Measurements from ENCODE around the gene CTNNB1. TPM values are rescaled to one million over a fixed set of nuclear protein-coding genes. Genes with fewer than 3 reads are reported as not detected.

CTNNB1 gene
- total RNA-seq, 4 donors from 2014 or later = 340 to 406 (median 367) TPM

- intact Hi-C loops (cut with DNase I) = no loop called here
- Histone ChIP-seq H3K4me3 (no peak overlapping the region), H3K36me3 (peaks cover 0 to 2% (median under 1%) of the 10 kb centered on the region in 4 donors), H3K27ac (replicated peaks in 1 of 4) (no peak overlapping the region), H3K27me3 (no peaks in the 10 kb centered on the region), H3K9me3 (no peaks in the 10 kb centered on the region), H3K4me1 (peaks cover 0 to 16% (median 6%) of the 10 kb centered on the region in 4 donors)
- 61% methylated on average over 2 of the region's 2 CpGs for WGBS
- no peak for DNase-seq (ENCODE audit: extremely low spot score)
- no peak for TF ChIP-seq CTCF (IDR thresholded peaks at IDR 0.05)
- no peak for TF ChIP-seq EP300 (IDR thresholded peaks at IDR 0.05)
- TF ChIP-seq POLR2AphosphoS5 (IDR thresholded peaks at IDR 0.05) = no peak
- no peak for TF ChIP-seq POLR2A (IDR thresholded peaks at IDR 0.05; ENCODE audit: low read depth)
Measured at GRCh38 chr3:41250825-41251224, 51.5 kb downstream of the CTNNB1 start.

GRCh38 chr3:41251593-41251992, 52.3 kb downstream of the CTNNB1 start:
- intact Hi-C loops (cut with DNase I) = no loop called here
- Histone ChIP-seq H3K27me3 (no peaks in the 10 kb centered on the region), H3K4me1 (peaks cover 0 to 16% (median 6%) of the 10 kb centered on the region in 4 donors), H3K27ac (replicated peaks in 1 of 4) (no peak overlapping the region), H3K36me3 (no peaks in the 10 kb centered on the region), H3K9me3 (no peaks in the 10 kb centered on the region), H3K4me3 (no peak overlapping the region)
- no peak for TF ChIP-seq POLR2A (IDR thresholded peaks at IDR 0.05; ENCODE audit: low read depth)
- TF ChIP-seq CTCF (IDR thresholded peaks at IDR 0.05) = no peak
- no peak for TF ChIP-seq EP300 (IDR thresholded peaks at IDR 0.05)
- no peak for TF ChIP-seq POLR2AphosphoS5 (IDR thresholded peaks at IDR 0.05)
- WGBS = 91% methylated on average over 1 of the region's 1 CpG
- no peak for DNase-seq (ENCODE audit: extremely low spot score)

- Histone ChIP-seq H3K27me3 (no peaks in the 10 kb centered on the region), H3K9me3 (no peaks in the 10 kb centered on the region), H3K4me1 (no peaks in the 10 kb centered on the region), H3K4me3 (no peak overlapping the region), H3K27ac (replicated peaks in 1 of 4) (no peak overlapping the region), H3K36me3 (no peaks in the 10 kb centered on the region)
- WGBS = 88% methylated on average over 4 of the region's 4 CpGs
- no peak for TF ChIP-seq POLR2AphosphoS5 (IDR thresholded peaks at IDR 0.05)
- no peak for TF ChIP-seq CTCF (IDR thresholded peaks at IDR 0.05)
- TF ChIP-seq POLR2A (IDR thresholded peaks at IDR 0.05; ENCODE audit: low read depth) = no peak
- TF ChIP-seq EP300 (IDR thresholded peaks at IDR 0.05) = no peak
- intact Hi-C loops (cut with DNase I) = no loop called here
- no peak for DNase-seq (ENCODE audit: extremely low spot score)
Measured at GRCh38 chr3:41258239-41258800, 59.0 kb downstream of the CTNNB1 start.

GRCh38 chr3:41259449-41260062, 60.3 kb downstream of the CTNNB1 start:
- Histone ChIP-seq H3K9me3 (no peaks in the 10 kb centered on the region), H3K27me3 (no peaks in the 10 kb centered on the region), H3K36me3 (no peaks in the 10 kb centered on the region), H3K4me3 (no peak overlapping the region), H3K4me1 (no peaks in the 10 kb centered on the region), H3K27ac (replicated peaks in 1 of 4) (no peak overlapping the region)
- DNase-seq (ENCODE audit: extremely low spot score) = no peak
- no peak for TF ChIP-seq CTCF (IDR thresholded peaks at IDR 0.05)
- no peak for TF ChIP-seq POLR2A (IDR thresholded peaks at IDR 0.05; ENCODE audit: low read depth)
- no peak for TF ChIP-seq POLR2AphosphoS5 (IDR thresholded peaks at IDR 0.05)
- no peak for TF ChIP-seq EP300 (IDR thresholded peaks at IDR 0.05)
- 80% methylated on average over 1 of the region's 1 CpG for WGBS
- intact Hi-C loops (cut with DNase I) = no loop called here

Data from esophagus muscularis mucosa (tissue), 4 donors.